GM12891 (cell line): ENCODE data around the gene ZDHHC14.

Experiments used
- DNase-seq: peaks from one replicate; pipeline ENCODE4 v3.0.0; 2011; ENCODE audit warnings: low spot score; ENCODE audit not compliant: insufficient read length
- FAIRE-seq: peaks from 2 replicates; lab custom pipeline; 2011; peaks lifted over from hg19 to GRCh38; lab: Jason Lieb, UNC
- PAX5 ChIP-seq: IDR thresholded peaks from 2 replicates; pipeline ENCODE4 v1.6.1; 2011; ENCODE audit warnings: low read length, moderate library complexity, mild to moderate bottlenecking; ENCODE audit not compliant: insufficient read depth, severe bottlenecking
- POLR2A ChIP-seq: IDR thresholded peaks from 2 replicates; pipeline ENCODE4 v1.6.1; 2011; ENCODE audit warnings: low read depth, low read length, control low read depth
- POLR2AphosphoS5 ChIP-seq: IDR thresholded peaks from 2 replicates; pipeline ENCODE4 v1.6.1; 2011; ENCODE audit warnings: low read depth, low read length, control low read depth
- POU2F2 ChIP-seq: IDR thresholded peaks from 2 replicates; pipeline ENCODE4 v1.6.1; 2011; ENCODE audit warnings: low read depth, mild to moderate bottlenecking, control low read depth, low read length, moderate library complexity
- SPI1 ChIP-seq: IDR thresholded peaks from 2 replicates; pipeline ENCODE4 v1.6.1; 2011; ENCODE audit warnings: low read depth, low read length, control low read depth
- TAF1 ChIP-seq: IDR thresholded peaks from 2 replicates; pipeline ENCODE4 v1.6.1; 2011; ENCODE audit warnings: low read depth, low read length, control low read depth

ZDHHC14 gene

DNA sequence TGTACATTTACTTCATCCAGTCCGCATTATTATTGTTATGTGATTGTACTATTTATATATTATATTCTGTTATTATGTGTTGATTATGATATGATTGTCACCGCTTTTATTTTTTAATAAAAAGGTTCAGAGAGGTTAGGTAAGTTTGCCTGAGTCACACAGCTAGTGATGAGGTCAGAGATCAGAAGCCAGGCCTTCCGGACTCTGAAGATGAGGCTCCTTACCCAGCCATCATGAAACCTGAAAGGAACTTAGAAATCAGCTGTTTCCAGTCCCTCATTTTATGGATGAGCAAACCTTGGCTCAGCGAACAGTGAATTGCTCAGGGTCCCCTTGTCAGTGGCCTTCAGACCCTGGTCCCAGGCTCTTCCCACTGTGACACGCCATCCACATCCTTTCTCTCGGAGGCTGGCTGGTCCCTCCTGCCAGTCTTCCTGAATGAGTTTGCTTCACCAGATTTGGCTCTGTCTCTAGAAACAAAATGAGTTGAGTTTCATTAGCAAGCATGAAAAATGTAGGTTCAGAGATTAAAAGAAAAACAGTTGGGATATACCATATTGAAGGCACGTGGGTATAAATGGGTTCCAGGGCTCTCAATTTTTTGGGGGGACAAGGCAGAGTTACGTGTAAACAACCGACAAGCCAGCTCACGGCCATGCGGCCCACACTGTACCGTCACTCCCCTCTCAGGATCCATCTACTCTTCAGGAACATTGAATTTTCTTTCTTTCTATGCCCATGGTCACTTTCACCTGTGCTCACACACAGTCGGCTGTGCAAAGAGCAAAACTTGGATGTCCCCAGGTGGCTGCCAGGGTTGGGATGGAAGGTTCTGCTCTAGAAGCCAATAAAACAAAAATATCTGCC lies 132.9 kb downstream of the ZDHHC14 start:
- TF ChIP-seq TAF1 = no peak
- no peak for TF ChIP-seq POLR2A
- TF ChIP-seq SPI1 = no peak
- no peak for TF ChIP-seq POLR2AphosphoS5
- FAIRE-seq (no peak), DNase-seq (no peak)

DNA sequence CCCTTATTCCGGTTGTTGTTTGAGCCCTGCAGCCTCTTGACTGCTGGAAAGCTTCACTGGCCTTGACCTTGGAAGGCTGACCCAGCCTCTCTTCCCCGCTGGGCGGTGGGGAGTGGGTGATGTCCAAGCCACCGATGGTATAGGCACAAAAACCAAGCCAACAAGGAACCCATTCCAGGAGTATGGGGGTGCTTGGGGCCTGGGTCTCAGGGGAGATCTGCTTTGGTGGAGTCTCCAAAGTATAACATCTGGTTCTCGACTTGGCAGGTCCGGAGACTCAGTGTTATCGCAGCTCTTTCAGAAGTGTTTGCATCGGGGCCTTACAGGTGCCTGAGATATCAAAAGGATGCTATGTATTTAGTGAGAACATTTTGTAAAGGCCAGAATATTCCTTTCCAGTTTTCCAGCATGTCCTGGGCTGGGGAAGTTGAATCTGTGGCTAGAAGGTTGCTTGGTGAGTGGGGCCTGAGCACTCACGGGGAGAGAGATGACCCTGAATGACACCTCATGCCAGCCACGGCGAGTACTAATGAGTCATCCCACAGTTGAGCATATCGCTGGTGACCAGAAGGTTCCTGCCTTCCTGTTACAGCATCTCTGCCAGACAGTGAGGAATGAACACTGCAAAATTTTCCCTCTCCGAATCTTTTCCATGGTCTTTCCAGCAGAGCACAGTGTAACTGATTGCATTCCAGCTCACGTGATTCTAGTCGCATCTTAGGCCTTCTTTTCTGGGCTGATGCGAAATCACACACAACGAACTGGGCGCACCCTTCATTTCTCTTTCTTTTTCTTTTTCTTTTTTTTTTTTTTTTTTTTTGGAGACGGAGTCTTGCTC lies 133.9 kb downstream of the ZDHHC14 start:
- DNase-seq (no peak), FAIRE-seq (no peak)

DNA sequence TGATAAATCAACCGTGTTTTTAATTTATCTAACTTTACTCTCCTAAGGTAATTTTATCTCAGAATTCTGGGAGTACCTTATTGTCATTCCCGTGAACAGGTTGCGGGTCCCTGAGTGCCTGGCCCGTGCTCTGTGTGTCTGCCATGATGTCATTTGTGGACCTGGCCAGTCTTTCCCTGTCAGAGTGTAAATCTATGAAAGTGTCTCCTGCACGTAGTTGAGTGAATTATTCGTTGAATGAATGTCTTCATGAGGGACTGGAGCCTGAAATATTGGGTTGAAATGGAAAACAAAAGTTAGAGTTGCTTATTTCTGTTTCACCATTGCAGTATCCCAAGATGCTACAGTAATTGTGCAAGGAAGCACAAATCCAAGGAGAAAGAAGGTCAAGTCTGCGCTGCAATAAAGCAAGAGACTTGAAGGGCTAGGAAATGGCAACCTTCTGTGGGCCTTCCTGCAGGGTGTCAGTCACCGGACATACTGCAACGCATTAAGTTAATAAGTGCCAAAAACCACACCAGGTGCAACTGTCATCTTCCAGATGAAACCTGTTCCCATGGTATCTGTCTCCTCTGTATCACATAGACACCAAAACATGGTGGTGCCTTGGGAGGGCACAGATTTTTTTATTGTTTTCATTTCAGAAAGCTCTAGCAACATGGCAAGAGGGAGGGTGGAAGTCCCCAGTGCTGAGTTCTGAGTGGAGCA lies 135.5 kb downstream of the ZDHHC14 start:
- no peak for TF ChIP-seq POU2F2
- TF ChIP-seq SPI1 = no peak
- no peak for TF ChIP-seq TAF1
- TF ChIP-seq POLR2AphosphoS5 = no peak
- TF ChIP-seq POLR2A = no peak
- TF ChIP-seq PAX5 = no peak
- DNase-seq (no peak), FAIRE-seq (no peak)

More for the DNA sequence above, 133.9 kb downstream of the ZDHHC14 start:
- TF ChIP-seq SPI1 = no peak
- no peak for TF ChIP-seq POU2F2
- no peak for TF ChIP-seq TAF1

DNA sequence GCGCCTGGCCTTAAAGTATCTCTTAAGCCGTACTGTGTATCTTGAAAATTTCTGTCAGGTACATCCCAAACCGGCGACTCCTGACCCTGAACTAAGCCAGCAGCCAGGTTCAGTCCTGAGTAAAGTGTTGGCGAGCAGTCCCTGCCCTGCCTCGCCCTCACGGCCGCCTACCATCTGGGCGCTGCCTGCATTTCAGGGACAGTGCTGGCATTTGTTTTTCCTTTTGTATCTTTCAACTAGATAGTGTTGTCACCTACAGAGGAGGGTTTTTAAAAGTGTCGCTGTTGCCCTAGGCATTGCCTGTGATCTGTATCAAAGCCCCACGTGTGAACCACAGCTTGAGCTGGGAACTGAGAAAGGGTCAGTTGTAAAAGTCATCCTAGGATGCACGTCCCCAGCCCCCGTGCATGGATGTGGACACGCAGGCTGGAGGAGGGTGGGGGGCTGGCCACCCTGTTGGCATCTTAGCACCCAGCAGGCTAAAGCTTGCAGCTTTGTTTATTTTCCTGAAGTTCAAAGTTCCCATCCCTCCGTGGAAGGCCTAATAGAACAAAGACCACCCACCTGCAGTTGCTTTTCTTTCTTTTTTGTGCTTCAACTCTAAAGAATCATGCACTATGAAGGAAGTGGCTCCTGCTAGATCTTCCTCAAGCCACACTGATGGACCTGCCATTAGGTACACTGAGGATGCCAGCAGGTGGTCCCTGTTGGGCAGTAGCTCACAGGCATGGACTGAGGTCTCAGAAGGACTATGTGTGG lies 136.8 kb downstream of the ZDHHC14 start:
- DNase-seq (no peak), FAIRE-seq (no peak)
- TF ChIP-seq POLR2A (no peak), PAX5 (no peak), SPI1 (no peak), TAF1 (no peak), POLR2AphosphoS5 (no peak), POU2F2 (no peak)

DNA sequence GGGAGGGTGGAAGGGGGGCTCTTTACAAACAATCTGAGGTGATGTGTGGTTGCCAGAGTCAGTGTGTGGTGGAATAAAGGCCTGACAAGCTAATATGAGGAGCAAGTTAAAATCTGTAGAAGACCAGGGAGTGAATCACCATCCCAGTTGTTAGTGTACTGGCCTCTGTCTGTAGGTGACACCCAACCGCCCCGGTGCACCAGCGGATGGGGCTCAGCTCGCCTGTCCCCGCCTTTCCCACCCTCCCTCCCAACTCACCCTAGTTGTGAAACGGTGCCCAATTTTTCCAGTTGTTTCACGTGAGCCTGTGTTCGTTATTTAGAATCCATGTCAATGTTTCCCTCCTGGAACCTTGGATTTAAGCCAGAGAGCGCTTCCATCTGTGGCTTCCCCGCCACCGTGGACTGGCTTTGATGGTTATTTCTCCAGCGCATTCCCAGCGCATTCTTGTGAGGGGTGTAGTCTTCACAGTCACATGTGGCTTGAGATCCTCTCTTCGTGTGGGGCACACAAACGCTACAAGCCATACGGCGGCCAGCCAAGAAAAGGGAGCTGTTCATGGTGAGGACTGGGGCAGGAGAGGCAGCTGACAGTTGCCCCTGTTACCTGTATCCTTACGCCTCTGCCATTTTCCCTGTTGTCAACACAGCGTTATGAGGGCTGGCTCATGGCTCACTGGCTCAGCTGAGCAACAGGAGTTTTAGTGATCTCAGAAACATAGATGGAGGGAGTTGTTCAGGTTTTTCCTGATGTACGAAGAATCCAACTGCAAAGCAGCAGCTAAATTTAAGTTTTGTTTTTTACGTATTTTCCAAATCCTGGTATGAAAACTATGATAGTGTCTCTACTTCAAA lies 137.6 kb downstream of the ZDHHC14 start:
- TF ChIP-seq PAX5 (no peak), SPI1 (no peak), POU2F2 (no peak), POLR2AphosphoS5 (no peak), POLR2A (no peak), TAF1 (no peak)
- no peak for DNase-seq
- FAIRE-seq = no peak

DNA sequence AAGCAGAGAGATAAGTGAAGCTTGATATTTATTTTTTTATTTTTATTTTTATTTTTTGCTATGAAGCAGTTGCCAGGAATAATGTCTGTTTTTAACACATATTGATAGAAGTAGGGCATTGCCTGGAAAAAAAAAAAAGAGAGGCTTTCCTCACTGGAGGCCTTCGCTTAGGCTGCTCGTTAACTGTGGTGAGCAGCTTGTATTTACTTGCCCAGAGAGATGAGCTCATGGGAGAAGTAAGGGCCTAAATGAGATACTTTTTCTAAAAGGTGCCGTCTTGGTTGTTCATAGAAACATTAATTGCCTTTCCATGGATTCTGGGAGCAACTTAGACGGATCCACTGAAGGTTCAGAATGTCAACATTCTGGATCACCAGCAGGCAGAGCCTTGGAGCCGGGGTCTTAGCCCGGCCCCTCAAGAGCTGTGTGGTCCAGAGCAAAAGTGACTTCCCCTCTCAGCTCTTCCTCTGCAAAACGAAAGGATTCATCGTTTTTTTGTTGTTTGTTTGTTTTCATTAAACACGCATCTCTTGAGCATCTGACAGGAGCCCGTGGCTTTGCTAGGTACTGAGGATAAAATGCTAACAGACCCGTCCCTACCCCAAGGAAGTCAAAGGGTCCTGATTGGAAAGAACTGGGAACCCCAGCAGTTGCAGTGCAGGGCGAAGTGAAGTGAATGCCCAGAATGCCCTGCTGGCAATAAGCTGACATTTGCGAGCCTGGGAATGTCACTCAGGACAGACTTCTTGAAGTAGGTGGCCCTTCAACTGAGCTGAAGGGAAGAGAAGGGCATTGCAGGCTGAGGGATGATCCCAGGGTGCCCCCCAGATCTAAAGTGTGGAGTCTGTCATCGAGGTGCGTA lies 138.5 kb downstream of the ZDHHC14 start:
- no peak for TF ChIP-seq SPI1
- TF ChIP-seq TAF1 = no peak
- TF ChIP-seq POU2F2 = no peak
- no peak for TF ChIP-seq POLR2A
- TF ChIP-seq POLR2AphosphoS5 = no peak
- TF ChIP-seq PAX5 = no peak
- no peak for DNase-seq
- FAIRE-seq = no peak

DNA sequence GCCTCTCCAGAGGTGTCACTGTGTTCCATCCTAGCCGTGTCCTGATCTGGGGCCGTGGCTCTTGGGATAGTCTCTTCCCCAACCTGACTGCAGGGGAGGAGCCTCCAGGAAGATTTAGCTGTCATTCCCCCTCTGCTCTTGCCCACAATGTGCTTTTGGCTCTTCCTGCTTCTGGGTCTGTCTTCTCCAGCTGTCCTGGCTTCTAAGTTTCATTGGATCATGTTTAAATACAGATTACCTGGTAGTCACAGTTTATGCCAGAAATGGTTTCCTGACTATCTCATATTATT lies 139.1 kb downstream of the ZDHHC14 start:
- TF ChIP-seq TAF1 (no peak), POU2F2 (no peak), SPI1 (no peak), POLR2AphosphoS5 (no peak), PAX5 (no peak), POLR2A (no peak)
- FAIRE-seq (no peak), DNase-seq (no peak)
